OCI-LY3 (cell line): ENCODE measurements around the gene ME3.
"Not testable (repeated sequence)": the region's sequence is repeated elsewhere in the genome, so short reads cannot be mapped to it uniquely, and the experiment has no call there.

Source experiments
- H2AFZ ChIP-seq: fragments of 200-600, 300-600 bp; shearing (Covaris generic); 2 replicates; pipeline ENCODE4 v1.6.0; 2014; ENCODE audit warnings: antibody characterized with exemption, low read depth, low read length
- H3K27ac ChIP-seq: fragments of 200-600, 300-600 bp; sonication (generic); 2 replicates; pipeline ENCODE4 v1.5.1; 2014; ENCODE audit warnings: mild to moderate bottlenecking, low read length, moderate library complexity, mixed read lengths
- H3K27me3 ChIP-seq: fragments of 200-600, 300-600 bp; sonication (generic); 2 replicates; pipeline ENCODE4 v1.6.1; 2014; ENCODE audit warnings: low read depth, low read length, mixed read lengths
- H3K36me3 ChIP-seq: fragments of 200-600, 300-600 bp; sonication (generic); replicated peaks from 2 replicates; pipeline ENCODE3; 2014; ENCODE audit warnings: low read depth, low read length, mixed read lengths
- H3K4me1 ChIP-seq: fragments of 300-600, 200-600 bp; sonication (generic); 2 replicates; pipeline ENCODE4 v1.6.1; 2014; ENCODE audit warnings: low read length, mixed read lengths
- H3K4me2 ChIP-seq: fragments of 200-600, 300-600 bp; sonication (generic); 2 replicates; pipeline ENCODE4 v1.6.1; 2014; ENCODE audit warnings: low read length, mixed read lengths
- H3K4me3 ChIP-seq: fragments of 300-600, 200-600 bp; sonication (generic); 2 replicates; pipeline ENCODE4 v1.5.1; 2014; ENCODE audit warnings: antibody characterized with exemption, mild to moderate bottlenecking, low read length, moderate library complexity
- H3K79me2 ChIP-seq: fragments of 300-600, 200-600 bp; shearing (Covaris generic); 2 replicates; pipeline ENCODE4 v1.6.1; 2014; ENCODE audit warnings: mild to moderate bottlenecking, low read length, mixed read lengths
- H3K9ac ChIP-seq: fragments of 300-600, 200-600 bp; shearing (Covaris generic); 2 replicates; pipeline ENCODE4 v1.6.0; 2014; ENCODE audit warnings: mild to moderate bottlenecking, low read length, moderate library complexity
- H3K9me3 ChIP-seq: fragments of 200-600, 300-600 bp; shearing (Covaris generic); 2 replicates; pipeline ENCODE4 v1.6.1; 2014; ENCODE audit warnings: low read length, mixed read lengths; ENCODE audit not compliant: insufficient read depth
- H4K20me1 ChIP-seq: fragments of 200-600, 300-600 bp; sonication (generic); 2 replicates; pipeline ENCODE4 v1.6.1; 2016; ENCODE audit warnings: low read length, mixed read lengths; ENCODE audit not compliant: insufficient read depth
- EZH2phosphoT487 ChIP-seq: fragments of 200-600 bp; shearing (Covaris generic); IDR thresholded peaks from 2 replicates; pipeline ENCODE4 v1.6.1; 2018; ENCODE audit warnings: antibody characterized with exemption, mixed run types, low read depth
- TF ChIP-seq, protein P1 (sequence below): fragments of 200-600, 300-600 bp; sonication (generic); IDR thresholded peaks from 2 replicates; pipeline ENCODE4 v1.5.1; 2014; ENCODE audit warnings: antibody characterized with exemption, low read length, low read depth

The ME3 gene

DNA sequence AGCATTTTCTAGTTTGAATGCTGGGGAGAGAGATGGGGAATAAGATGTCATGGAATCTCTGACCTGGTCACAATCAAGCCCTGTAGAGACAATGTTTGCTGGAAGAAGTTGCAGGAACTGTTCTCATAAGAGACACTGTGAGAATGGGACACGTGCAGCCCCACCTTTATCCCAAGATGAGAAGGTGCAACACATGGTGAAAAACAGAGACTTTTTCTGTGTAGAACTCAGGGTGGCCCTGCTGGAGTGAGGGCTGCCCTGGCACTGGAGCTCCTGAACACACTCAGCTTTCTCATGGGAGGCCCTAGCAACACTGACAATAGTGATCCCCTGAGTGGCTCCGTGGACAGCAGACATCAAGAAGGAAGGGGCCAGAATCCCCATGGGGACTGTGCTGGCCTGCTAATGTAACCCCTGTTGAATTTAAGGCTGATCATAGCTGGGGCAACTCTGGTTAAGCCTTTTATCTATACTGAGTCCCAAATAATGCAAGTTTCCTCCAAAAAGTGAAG lies 106.6 kb downstream of the ME3 start:
- Histone ChIP-seq H3K9me3 (no peaks in the 10 kb centered on the region; the same call in 1 of the 2 replicates), H3K27me3 (peaks cover 17% of the 10 kb centered on the region), H3K4me1 (no peaks in the 10 kb centered on the region), H3K79me2 (no peaks in the 10 kb centered on the region), H4K20me1 (no peaks in the 10 kb centered on the region), H3K4me2 (no peak overlapping the region), H2AFZ (no peak overlapping the region), H3K27ac (no peak overlapping the region), H3K9ac (no peak overlapping the region), H3K4me3 (no peak overlapping the region), H3K36me3 (no peaks in the 10 kb centered on the region)
- TF ChIP-seq EZH2phosphoT487: no peak
- TF ChIP-seq, protein P1, sequence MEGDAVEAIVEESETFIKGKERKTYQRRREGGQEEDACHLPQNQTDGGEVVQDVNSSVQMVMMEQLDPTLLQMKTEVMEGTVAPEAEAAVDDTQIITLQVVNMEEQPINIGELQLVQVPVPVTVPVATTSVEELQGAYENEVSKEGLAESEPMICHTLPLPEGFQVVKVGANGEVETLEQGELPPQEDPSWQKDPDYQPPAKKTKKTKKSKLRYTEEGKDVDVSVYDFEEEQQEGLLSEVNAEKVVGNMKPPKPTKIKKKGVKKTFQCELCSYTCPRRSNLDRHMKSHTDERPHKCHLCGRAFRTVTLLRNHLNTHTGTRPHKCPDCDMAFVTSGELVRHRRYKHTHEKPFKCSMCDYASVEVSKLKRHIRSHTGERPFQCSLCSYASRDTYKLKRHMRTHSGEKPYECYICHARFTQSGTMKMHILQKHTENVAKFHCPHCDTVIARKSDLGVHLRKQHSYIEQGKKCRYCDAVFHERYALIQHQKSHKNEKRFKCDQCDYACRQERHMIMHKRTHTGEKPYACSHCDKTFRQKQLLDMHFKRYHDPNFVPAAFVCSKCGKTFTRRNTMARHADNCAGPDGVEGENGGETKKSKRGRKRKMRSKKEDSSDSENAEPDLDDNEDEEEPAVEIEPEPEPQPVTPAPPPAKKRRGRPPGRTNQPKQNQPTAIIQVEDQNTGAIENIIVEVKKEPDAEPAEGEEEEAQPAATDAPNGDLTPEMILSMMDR: no peak

DNA sequence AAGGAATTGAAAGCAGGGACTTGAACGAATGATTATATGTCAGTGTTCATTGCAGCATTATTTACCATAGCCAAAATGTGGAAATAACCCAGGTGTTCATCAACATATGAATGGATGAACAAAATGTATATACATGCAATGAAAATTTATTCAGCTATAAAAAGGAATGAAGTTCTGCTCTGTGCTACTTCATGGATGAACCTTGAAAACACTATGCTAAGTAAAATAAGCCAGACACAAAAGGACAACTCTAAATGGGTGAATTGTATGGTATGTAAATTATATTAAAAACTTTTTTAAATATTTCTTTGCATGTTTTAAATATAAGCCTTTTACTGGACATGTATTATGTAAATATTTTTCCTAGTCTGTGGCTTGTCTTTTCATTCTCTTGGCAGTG lies 107.0 kb downstream of the ME3 start:
- Histone ChIP-seq H4K20me1 (no peaks in the 10 kb centered on the region), H3K4me3 (no peak overlapping the region), H3K27ac (no peak overlapping the region), H3K4me1 (no peaks in the 10 kb centered on the region), H3K27me3 (peaks cover 17% of the 10 kb centered on the region), H2AFZ (no peak overlapping the region), H3K36me3 (no peaks in the 10 kb centered on the region), H3K79me2 (no peaks in the 10 kb centered on the region), H3K4me2 (no peak overlapping the region), H3K9me3 (no peaks in the 10 kb centered on the region; the same call in 1 of the 2 replicates), H3K9ac (no peak overlapping the region)
- TF ChIP-seq, protein P1: no peak
- TF ChIP-seq EZH2phosphoT487: no peak

GRCh38 chr11:86562842-86563241 lies 109.6 kb downstream of the ME3 start:
- H3K27ac ChIP-seq, H3K36me3 ChIP-seq, H3K4me2 ChIP-seq, H4K20me1 ChIP-seq, H3K9me3 ChIP-seq, H2AFZ ChIP-seq, H3K79me2 ChIP-seq, H3K4me3 ChIP-seq, H3K4me1 ChIP-seq, H3K9ac ChIP-seq: not testable (repeated sequence)
- H3K27me3 ChIP-seq: peaks cover 17% of the 10 kb centered on the region

DNA sequence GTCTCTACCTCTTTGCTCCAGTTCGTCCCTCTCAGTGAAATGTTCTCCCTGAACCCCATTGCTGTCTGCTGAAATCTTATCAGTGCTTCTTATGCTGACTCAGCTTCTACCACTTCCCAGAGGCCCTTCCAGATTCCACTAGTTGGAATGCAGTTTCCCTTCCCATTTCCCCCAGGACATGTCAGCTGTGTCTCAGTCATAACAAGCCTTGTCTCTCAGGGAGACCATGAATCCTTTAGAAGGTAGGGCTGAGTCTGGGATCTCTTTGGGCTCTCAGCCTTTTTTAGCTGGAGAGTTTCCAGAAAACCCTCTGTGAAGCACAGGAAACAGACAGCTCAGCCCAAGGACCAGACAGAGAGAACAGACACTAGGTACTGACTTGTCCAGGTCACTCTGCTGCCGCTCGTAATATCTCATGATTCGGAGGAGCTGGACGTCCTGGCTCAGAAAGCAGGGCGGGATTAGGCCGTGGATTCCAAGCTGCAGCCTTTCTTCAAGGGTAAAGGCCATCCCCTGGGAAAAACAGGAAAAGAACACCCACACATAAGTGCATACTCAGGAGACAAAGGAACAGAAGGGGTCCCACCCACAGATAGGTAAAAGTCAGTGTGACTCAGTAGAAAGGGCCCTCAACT lies 113.0 kb downstream of the ME3 start:
- H2AFZ ChIP-seq: no peak overlapping the region

More for the DNA sequence above, 113.0 kb downstream of the ME3 start:
- TF ChIP-seq, protein P1: no peak
- no peak for TF ChIP-seq EZH2phosphoT487
- no peaks in the 10 kb centered on the region for H3K4me1 ChIP-seq
- H3K79me2 ChIP-seq: no peaks in the 10 kb centered on the region
- peaks cover 14% of the 10 kb centered on the region; the same call in 1 of the 2 replicates for H3K27me3 ChIP-seq
- H3K27ac ChIP-seq: no peak overlapping the region
- H3K36me3 ChIP-seq: no peaks in the 10 kb centered on the region
- no peak overlapping the region for H3K4me3 ChIP-seq
- no peaks in the 10 kb centered on the region for H4K20me1 ChIP-seq
- H3K4me2 ChIP-seq: no peak overlapping the region
- H3K9ac ChIP-seq: no peak overlapping the region
- H3K9me3 ChIP-seq: no peaks in the 10 kb centered on the region; the same call in 1 of the 2 replicates
